Inflammatory macrophage treated with lipopolysaccharide for 1 hour (primary cell): Measurements from ENCODE around the gene SHMT1.

Experiments
- DNase-seq, 2 donors: peaks; one replicate each; pipeline ENCODE4 v3.0.0-alpha.2; 2020 to 2022

Gene SHMT1

DNA sequence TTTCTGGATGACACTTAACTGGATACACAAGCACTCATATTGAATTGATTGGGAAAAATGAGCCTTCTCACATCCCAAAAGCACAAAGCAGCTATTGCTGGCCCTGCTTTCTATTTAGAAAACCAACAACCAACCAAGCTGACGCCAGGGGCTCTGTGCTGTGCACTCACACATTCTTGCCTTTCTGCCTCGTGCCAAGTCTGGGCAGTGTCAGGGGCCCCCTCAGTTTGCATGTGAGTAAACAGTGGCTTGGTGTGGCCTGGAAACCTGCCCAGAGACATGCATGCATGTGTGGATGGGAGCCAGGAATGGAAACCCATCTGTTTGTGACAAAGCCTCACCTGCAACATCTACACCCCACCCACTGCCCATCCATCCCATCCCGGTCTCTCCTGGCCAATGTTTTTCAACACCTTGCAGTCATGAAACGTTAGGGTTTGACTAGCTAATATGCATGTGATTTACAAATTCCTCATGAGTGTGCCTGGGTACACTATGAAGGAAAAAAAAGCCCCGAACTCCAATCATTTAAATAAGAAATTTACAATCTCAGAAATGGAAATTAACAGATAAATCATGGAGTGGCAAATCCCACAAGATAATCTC lies 82.5 kb downstream of the SHMT1 start:
- DNase-seq, result no peak

DNA sequence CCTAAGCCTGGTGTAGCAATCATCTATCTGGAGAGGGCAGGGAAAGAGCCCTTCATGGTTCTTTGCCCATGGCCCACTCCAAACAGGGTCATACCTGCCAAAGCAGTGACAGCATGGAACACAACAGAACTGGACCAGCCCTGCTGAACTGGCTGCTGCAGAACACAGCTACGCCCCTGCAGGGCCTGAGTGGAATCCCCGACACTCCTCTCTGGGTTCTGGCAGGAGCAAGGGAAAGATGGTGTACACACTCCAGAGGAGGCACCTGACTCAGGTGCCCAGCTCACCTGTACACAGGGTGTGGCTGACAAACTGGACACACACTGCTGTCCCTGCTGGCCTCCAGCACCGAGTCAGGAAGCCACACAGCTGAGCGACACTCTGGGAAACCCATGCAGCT lies 83.1 kb downstream of the SHMT1 start:
- DNase-seq, result no peak

DNA sequence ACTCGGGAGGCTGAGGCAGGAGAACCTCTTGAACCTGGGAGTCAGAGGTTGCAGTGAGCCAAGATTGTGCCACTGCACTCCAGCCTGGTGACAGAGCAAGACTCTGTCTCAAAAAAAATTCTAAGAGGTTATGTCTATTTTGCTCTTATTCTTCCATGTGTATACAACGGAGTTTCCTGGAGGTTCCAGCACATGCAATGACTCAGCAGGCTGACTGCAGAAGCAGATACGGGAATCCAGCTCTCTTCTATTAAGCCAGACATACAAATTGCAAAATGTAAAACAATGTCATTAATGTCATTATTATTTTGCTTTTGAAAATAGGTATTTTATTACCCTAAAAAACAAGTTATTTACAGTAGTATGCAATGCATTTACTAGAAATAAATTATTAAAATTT lies 84.5 kb downstream of the SHMT1 start:
- no peak for DNase-seq
